Activated CD4-positive, alpha-beta T cell treated with anti-CD3 and anti-CD28 coated beads, Interleukin-2, amount 50 U/mL, for 1 hour (primary cell): ENCODE results near the gene DPH1.

Experiments used
- DNase-seq: peaks from one replicate; pipeline ENCODE4 v3.0.0-alpha.2; 2020

Gene DPH1

GRCh38 chr17:2064520-2064971 is 34.6 kb downstream of the DPH1 start:
- no peak for DNase-seq

DNA sequence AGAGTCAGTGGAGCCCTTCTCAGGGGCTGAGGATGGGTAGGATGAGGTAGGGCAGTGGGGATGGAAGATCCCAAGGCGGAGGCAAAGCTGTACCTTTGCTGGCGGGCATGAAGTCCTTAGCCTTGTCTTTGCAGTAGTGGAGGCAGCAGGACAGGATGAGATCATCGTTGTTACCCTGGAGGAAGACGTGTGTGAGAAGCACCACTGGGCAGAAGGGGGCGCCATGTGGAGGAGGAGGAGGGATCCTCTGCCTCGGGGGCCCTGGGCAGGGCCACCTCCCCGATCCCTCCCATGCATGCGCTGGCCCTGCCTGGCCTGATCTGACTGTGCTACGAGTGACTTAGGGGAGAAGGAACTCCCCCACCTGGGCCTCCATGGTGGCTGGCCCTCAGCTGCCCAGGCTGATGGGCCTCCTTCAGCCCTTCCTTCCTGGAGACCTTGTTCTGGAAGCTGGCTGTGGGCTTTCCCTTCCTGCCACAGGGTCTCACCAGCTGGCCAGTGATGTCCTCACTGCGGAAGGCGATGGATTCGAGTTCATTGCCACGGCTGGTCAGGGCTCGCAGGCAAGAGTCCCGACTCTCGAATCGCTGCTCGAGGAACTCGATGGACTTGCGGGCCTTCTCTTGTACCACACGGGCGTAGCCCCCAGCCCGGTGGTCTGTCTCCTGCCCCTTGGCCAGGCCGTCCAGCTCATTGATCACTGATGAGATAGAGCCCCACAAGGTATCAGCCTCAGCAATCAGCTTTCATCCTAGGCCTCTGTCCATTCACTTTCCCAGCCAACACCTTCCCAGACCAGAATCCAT is 35.2 kb downstream of the DPH1 start:
- DNase-seq, result peak; percentile 52

DNA sequence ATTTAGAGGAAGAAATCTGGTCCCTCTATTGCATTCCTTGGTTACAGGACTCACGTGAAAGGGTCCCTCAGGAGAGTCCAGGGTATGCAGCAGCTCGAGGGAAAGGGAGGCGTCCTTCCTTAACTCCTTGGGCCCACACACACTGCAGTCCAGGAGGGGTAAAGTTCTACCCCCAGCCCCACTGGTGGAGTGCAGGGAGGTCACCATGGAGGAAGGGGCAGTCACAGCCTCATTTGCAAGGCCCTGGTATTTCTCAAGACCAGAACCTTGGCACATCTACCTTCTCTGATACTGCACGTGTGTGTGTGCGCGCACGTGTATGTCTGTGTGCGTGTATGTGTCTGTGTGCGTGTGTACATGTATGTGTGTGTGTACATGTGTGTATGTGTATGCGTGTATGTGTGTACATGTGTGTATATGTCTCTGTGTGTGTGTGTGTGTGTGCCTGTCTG is 36.0 kb downstream of the DPH1 start:
- DNase-seq, result no peak

GRCh38 chr17:2067048-2067561 is 37.2 kb downstream of the DPH1 start:
- no peak for DNase-seq

DNA sequence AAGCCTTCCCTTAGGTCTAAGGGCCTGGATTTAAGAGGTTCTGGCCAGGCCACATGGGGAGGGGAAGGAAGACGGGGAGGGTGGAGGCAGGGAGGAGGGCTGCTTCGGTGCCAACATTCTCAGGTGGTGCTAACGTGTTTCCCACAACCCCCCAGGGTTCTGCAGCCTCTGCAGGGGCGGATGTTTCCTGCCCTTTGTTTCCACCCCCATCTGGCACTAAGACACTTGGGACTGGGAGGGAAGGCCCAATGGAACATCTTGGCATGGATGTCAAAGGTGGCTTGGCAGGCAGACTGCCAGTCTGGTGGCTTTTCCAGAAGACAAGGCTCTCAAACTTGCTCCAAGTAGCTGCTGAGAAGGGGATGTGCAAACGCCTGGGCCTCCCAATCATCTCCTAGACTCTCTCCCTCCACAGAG is 37.7 kb downstream of the DPH1 start:
- DNase-seq, result no peak

- DNase-seq, result no peak
Measured at GRCh38 chr17:2068031-2068518, 38.1 kb downstream of the DPH1 start.

DNA sequence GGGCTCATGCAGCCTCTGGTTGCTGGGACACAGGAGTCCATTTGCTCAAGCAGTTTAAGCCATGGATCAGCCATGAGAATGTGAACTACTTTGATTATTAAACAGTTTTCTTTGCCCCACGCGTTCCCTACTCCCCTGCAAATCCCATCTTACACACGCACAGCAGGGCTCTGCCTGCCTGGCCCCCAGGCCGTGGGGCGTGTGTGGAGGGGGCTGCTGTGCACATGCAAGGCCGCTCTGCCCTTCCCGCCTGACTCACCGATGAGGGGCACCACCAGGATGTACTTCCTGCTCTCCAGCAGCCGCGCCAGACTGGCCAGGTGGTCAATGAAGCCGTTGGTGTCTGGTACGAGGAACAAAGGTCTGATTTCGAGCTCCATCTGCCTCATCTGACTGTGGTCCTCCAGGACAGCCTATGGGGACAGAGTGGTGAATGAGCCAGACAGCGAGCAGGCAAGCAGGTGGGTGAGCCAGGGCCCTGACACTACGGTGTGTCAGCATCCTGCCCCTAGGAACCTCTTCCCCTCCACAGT is 38.6 kb downstream of the DPH1 start:
- no peak for DNase-seq

GRCh38 chr17:2070241-2071023 is 40.5 kb downstream of the DPH1 start:
- DNase-seq, result no peak

DNA sequence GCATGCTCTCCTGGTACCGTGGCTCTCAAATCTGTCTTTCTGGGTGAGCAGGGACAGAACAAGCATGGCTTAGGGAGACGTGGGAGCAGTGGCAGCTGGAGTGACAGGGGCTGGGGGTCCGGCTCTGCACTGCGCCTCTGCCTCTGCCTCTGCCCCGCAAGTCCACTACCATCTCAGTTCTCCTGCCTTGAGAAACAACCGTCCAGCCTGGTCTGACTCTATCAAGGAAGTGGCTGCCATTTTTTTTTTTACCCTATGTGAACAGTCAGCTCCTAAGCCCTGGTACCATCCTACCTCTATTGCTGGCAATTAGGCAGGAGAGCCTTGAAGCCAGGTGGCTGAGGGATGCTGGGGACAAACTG is 41.1 kb downstream of the DPH1 start:
- no peak for DNase-seq

- DNase-seq, result no peak
Measured at GRCh38 chr17:2071455-2072281, 41.7 kb downstream of the DPH1 start.

- DNase-seq, result no peak
Measured at GRCh38 chr17:2074919-2075318, 45.0 kb downstream of the DPH1 start.

DNA sequence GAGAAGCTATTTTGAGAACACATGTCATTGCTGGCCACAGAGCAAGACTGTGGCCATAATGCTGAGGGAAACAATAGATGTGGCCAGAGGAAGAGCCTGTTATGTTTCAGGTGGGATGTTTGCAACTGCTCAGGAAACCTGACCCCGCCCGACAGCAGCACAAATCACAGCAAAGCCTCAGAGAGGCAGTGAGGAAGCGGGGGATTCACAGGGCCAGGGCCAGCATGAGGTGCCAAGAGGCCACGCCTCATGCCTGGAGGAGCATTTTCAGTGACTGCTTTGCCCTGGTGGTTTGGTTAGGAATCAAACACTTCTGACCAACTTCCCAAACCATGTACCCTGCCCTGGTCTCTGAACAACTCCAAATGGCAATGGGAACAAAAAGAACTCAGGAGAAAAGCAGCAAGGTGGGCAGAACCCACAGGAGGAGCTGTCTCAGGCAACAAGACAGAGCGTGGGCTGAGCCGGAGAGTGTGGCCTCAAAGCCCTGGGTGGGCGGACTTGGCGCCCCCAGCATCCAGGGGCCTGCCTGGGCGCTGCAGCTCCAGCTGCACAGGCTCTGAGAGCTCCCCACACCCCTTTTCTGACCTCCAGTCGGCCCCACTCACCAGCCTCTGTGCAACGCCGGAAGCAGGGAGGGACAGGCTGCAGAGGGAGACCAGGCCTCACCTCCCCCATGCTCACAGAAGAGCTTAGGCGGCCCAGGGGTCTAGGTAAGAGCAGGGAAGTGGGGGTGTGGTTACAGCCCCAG is 45.6 kb downstream of the DPH1 start:
- DNase-seq, result no peak

- DNase-seq, result no peak
Measured at GRCh38 chr17:2076087-2076984, 46.4 kb downstream of the DPH1 start.

GRCh38 chr17:2077040-2077439 is 47.1 kb downstream of the DPH1 start:
- DNase-seq, result no peak

- no peak for DNase-seq
Measured at GRCh38 chr17:2081564-2081963, 51.6 kb downstream of the DPH1 start.

DNA sequence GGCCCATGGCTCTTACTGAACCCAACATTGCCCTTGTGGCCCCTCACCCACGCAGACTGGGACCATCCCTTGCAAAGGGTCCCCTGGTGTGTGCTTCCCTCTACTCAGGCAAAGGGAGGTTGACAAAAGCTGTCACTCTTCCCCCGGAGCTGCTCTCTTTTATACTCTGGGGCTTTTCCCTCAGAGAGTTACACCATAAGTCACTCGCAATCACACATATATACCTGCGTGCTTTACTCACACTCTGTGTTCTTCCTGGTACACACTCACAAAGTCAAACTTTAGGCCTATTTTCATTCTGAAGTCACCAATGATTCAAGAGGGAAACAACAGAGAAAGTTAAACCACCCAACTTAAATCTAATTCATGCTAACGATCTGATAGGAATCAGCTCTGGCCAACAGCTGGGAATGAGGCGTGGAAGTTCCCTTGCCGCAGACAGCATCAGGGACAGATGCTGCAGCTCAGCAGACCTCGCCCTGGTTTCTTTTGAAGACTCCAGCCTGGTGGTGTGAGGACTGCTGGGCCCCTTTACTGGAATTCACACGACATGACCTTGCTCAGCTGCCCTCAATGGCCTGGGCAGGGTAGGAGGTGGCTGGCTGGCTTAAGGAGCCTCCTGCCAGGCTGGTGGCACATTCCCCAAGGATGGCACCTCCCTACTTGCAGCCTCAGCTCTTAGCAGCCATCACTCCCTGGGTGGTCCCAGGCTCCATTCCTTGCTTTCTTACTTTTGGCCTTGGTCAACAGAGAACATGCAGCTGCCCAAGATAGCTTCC is 52.2 kb downstream of the DPH1 start:
- no peak for DNase-seq

DNA sequence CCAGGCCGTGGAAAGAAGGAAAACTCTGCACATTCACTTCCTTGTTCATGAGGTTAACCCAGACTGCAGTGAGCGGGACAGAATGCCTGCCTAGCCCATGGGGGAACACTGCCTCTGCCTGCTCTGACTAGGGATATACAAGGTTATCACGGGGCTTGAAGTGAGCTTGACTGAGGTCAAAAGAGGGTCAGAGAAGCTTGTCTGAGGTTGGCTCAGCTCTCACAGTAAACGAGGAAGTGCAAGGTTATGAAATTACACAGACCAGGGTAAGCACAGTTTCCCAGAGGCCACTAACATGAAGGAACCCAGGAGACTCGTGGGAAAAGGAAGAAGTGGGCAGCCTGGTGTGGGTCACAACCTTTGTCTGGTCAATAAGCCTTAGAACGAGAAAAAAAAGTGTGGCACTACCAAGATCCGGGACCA is 53.7 kb downstream of the DPH1 start:
- DNase-seq, result no peak

DNA sequence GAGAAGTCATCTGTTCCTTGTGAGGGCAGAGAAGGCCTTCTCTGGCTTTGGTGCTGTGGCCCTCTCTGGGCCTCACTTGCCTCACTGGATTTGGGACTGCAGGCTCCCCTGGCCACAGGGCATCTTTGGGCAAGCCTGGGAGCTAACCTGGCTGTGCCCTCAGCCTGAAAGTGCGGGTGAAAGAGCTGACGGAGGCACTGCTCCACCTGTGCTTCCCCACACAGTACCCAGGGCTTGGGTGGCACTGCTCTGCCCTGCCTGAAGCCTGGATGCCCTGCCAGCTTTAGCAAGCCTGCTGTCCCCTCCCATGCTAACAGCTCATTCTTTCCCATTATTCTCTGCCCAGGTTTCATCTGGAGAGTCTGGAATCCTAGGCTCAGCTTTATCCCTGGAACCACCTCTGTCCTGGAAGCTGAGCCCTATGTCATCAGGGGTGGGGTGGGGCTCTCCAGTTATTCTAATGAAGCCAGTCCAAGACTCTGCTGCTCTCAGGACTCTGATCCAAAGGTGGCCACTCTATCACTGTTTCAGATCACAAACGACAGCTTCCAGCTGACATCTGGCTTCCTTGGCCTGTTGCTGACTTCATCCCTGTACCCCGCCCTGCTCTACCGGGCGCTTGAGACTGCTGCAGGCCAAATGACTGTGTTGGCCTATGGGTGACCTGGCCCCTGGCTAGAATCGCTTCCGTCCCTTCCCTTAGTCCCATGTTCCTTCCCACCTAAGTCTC is 54.2 kb downstream of the DPH1 start:
- DNase-seq, result no peak
